Lower leg skin (tissue), 4 donors: Measurements from ENCODE around the gene KCNC3. TPM values are rescaled to one million over a fixed set of nuclear protein-coding genes. Genes with fewer than 3 reads are reported as not detected.

Source experiments
- DNase-seq, 2 donors: peaks; one replicate each; pipeline ENCODE4 v3.0.0-alpha.2; 2019; ENCODE audit warnings: low spot score in 2 of 2
- H3K4me3 ChIP-seq: fragments of 200-600 bp; sonication (generic); 2 replicates; pipeline ENCODE4 v1.5.1; 2017; ENCODE audit warnings: mild to moderate bottlenecking, low read depth; ENCODE audit not compliant: poor library complexity, severe bottlenecking
- CTCF ChIP-seq, 3 donors: fragments of 450-650 bp; IDR thresholded peaks; one replicate each; pipeline ENCODE4 v1.5.1; 2016; ENCODE audit warnings: antibody characterized with exemption in 3 of 3, mild to moderate bottlenecking in 3 of 3, moderate library complexity in 2 of 3
- POLR2A ChIP-seq, 2 donors: fragments of 450-650 bp; IDR thresholded peaks; one replicate each; pipeline ENCODE4 v1.6.1; 2016 to 2017; ENCODE audit warnings: antibody characterized with exemption in 2 of 2, mild to moderate bottlenecking in 1 of 2, moderate library complexity in 1 of 2
- WGBS, 2 donors: methylation state at CpG; one replicate each; pipeline ENCODE4 v1.1.5; 2018; 5-methylcytosine and 5-hydroxymethylcytosine counted together
- intact Hi-C: fragments of 100-400 bp; cut with DNase I; formaldehyde crosslinking; loops from one replicate; pipeline ENCODE4 v1.15.0; 2023; ENCODE audit warnings: low total_unique reads
- total RNA-seq, 4 donors: library from RNA; depleted of rRNA; stranded (reverse); fragments of >200 nt; gene quantifications; one replicate each; pipeline ENCODE4 v1.1.0, GENCODE V29; 2016

The KCNC3 gene
- total RNA-seq, 4 donors from 2014 or later, result 0.53 to 2.0 (median 1.7) TPM

GRCh38 chr19:50311723-50312635 is 17.2 kb downstream of the KCNC3 start:
- no peak for TF ChIP-seq POLR2A (IDR thresholded peaks at IDR 0.05)
- WGBS, 2 donors, result 4% methylated on average over 36 to 39 of the region's 42 CpGs
- no peak overlapping the region for H3K4me3 ChIP-seq
- intact Hi-C loops, result no loop called here
- DNase-seq, result no peak

GRCh38 chr19:50310759-50311465 is 18.3 kb downstream of the KCNC3 start:
- intact Hi-C loops, result no loop called here
- TF ChIP-seq CTCF (IDR thresholded peaks at IDR 0.05), result no peak
- 36 to 48% methylated on average over 10 of the region's 10 CpGs for WGBS, 2 donors

DNA sequence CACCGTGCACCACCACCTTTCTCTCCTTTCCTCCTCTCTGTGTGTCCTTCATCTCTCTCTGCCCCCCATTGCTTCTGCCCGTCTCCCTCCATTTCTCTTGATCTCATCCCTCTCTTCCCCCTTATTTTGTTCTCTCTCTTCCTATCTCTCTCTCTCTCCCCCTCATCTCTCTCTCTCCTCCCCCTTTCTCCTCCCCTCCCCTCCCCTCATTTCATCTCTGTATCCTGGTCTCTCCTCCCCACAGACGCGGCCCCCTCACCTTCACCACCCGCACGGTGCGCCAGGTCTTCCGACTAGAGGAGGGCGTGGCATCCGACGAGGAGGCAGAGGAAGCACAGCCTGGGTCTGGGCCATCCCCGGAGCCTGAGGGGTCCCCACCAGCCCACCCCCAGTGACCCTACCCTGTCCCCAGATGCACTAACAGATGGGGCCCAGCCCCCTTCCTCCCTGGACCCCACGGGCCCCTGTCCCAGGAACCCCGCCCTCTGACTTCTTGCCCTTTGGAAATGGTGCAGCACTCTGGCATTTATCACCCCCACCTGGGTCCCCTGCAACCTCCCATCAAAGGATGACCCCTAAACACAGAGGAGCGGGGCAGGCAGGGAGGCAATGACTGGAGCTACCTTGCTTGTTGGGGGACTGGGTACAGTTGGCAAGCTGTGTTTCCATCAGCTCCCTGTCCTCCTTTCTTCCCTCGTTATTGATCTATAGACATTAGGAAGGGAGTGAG is 19.6 kb downstream of the KCNC3 start:
- no peak for DNase-seq
- intact Hi-C loops, result no loop called here
- 56 to 67% methylated on average over 16 of the region's 16 CpGs for WGBS, 2 donors

More at GRCh38 chr19:50310759-50311465, 18.3 kb downstream of the KCNC3 start:
- no peak for DNase-seq
- no peak overlapping the region for H3K4me3 ChIP-seq

DNA sequence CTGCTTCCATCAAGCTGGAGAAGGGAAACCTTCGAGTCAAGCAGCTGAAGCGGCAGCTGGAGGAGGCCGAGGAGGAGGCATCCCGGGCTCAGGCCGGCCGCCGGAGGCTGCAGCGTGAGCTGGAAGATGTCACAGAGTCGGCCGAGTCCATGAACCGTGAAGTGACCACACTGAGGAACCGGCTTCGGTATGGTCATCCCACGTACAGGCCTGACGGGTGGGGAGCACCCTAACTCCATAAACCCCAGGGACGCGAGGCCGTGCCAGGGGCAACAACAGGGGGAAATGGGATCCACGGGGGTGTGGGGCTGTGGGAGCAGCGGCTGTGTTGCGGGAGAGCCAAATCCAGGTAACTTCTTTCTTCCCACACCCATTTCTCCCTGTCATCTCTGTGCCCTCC is 20.2 kb downstream of the KCNC3 start:
- DNase-seq, result no peak

More for the DNA sequence above, 19.6 kb downstream of the KCNC3 start:
- no peak overlapping the region for H3K4me3 ChIP-seq
- TF ChIP-seq CTCF (IDR thresholded peaks at IDR 0.05) (no peak), POLR2A (IDR thresholded peaks at IDR 0.05) (no peak)

DNA sequence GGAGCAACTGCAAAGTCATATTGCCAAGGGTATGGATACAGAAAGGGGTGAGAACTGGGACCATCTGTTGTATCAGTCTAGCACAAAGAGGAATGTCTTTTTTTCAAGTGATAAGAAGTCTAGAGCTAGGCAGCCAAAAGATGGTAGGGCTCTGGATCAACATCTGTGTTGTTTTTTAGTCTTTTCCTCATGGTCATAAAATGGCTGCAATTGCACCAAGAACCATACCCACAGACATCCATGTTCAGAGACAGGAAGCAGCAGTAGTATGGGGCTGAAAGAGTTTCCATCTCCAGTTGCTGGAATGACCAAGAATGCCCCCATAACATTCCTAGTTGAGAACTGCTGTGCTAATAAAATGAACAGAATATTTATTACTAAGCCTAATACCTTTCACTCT is 25.6 kb downstream of the KCNC3 start:
- intact Hi-C loops, result no loop called here

More for the DNA sequence above, 20.2 kb downstream of the KCNC3 start:
- 87 to 93% methylated on average over 21 of the region's 21 CpGs for WGBS, 2 donors
- no peak for TF ChIP-seq CTCF (IDR thresholded peaks at IDR 0.05)
- TF ChIP-seq POLR2A (IDR thresholded peaks at IDR 0.05), result no peak
- no peak overlapping the region for H3K4me3 ChIP-seq
- intact Hi-C loops, result no loop called here

More for the DNA sequence above, 25.6 kb downstream of the KCNC3 start:
- no peak overlapping the region for H3K4me3 ChIP-seq
- no peak for DNase-seq
- TF ChIP-seq POLR2A (IDR thresholded peaks at IDR 0.05) (no peak), CTCF (IDR thresholded peaks at IDR 0.05) (no peak)
